ENCODE measurements around the gene FUT6. TPM values are rescaled to one million over a fixed set of nuclear protein-coding genes. Genes with fewer than 3 reads are reported as not detected.

Gene FUT6
- total and polyA plus RNA-seq, 2 donors from 2014 or later: 13.0 to 58.4 TPM

DNA sequence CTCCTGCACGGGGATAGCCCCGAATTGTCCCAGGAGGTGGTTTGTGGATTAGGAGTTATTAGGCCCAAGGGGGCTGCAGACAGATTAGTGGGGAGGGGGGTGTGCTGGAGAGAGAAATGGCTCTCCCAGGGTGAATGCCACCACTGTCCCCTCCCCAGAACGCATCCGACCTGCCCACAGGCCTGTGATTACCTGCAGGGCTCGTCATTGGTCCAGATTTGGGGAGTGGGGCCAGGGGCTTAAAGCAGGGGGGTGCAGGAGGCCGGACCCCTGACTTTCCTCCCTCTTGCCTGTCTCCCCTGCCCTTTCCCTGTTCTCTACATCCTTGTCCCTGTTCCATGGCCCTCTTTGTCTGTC, 33.4 kb downstream of the FUT6 start:
- no peak for FAIRE-seq
- no peaks in the 10 kb centered on the region for H3K27me3 ChIP-seq (ENCODE audit: control insufficient read depth, insufficient read depth, low read length)
- TF ChIP-seq, protein P1, sequence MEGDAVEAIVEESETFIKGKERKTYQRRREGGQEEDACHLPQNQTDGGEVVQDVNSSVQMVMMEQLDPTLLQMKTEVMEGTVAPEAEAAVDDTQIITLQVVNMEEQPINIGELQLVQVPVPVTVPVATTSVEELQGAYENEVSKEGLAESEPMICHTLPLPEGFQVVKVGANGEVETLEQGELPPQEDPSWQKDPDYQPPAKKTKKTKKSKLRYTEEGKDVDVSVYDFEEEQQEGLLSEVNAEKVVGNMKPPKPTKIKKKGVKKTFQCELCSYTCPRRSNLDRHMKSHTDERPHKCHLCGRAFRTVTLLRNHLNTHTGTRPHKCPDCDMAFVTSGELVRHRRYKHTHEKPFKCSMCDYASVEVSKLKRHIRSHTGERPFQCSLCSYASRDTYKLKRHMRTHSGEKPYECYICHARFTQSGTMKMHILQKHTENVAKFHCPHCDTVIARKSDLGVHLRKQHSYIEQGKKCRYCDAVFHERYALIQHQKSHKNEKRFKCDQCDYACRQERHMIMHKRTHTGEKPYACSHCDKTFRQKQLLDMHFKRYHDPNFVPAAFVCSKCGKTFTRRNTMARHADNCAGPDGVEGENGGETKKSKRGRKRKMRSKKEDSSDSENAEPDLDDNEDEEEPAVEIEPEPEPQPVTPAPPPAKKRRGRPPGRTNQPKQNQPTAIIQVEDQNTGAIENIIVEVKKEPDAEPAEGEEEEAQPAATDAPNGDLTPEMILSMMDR (IDR thresholded peaks at IDR 0.05; ENCODE audit: borderline replicate concordance, extremely low read depth, insufficient read depth): no peak
- no peak overlapping the region for H3K27ac ChIP-seq (ENCODE audit: low read depth in 2 of 2, low read length in 2 of 2)
- no peaks in the 10 kb centered on the region for H3K9me3 ChIP-seq (ENCODE audit: control insufficient read depth in 2 of 3, insufficient read depth in 1 of 3, low read length in 3 of 3)
- DNase-seq: no peak
- intact Hi-C loops (cut with DNase I): loop anchor here (10.0 kb wide), 1 partner anchor 89 kb away; no protein-coding TSS in a partner anchor
- no peaks in the 10 kb centered on the region for H3K36me3 ChIP-seq (ENCODE audit: control insufficient read depth in 2 of 3, insufficient read depth in 3 of 3, low read length in 3 of 3)
- H3K4me3 ChIP-seq (ENCODE audit: low read length in 3 of 3): peak overlapping the region in 1 of 3 donors; percentile 21
- H3K9ac ChIP-seq (ENCODE audit: low read length in 3 of 3): no peak overlapping the region
- peaks cover 0 to 10% (median 0%) of the 10 kb centered on the region in 3 donors for H3K4me1 ChIP-seq (ENCODE audit: control insufficient read depth in 2 of 3, insufficient read depth in 2 of 3, low read depth in 1 of 3, low read length in 3 of 3)

DNA sequence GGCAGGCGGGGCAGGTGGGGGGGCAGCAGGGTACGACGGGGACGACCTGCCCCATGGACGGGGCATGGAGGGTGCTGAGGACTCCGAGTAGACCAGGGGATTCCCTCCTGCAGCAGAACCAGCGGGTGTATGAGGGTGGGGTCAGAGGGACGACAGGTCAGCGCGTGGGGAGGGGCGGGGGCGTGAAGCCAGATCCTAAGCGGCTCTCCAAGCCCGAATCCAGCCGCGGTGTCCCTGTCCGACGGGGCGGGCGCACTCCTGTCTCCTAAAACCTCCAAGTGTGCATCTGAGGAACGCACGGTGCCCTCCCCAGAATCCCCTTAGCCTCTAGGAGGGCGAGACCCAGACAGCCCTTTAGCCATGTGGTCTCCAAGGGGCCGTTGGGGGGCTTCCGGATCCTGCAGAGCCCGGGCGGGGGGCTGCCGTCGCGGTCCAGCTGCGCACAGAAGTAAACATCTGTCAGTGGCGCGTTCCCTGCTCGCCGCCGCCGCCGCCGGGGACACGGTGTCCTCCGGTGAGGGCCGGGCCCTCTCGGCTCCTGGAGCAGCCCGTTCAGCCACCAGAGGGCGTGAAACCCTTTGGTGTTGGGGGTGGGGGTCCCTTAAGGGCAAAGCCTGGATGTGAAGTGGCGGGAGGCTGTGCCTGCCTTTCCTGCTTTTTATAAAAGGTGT, 33.9 kb downstream of the FUT6 start:
- peak; percentile 86 to 94 (median 91) for DNase-seq
- no peaks in the 10 kb centered on the region for H3K36me3 ChIP-seq (ENCODE audit: control insufficient read depth in 2 of 3, insufficient read depth in 3 of 3, low read length in 3 of 3)
- intact Hi-C loops (cut with DNase I): loop anchor here (10.0 kb wide), 1 partner anchor 89 kb away; no protein-coding TSS in a partner anchor

DNA sequence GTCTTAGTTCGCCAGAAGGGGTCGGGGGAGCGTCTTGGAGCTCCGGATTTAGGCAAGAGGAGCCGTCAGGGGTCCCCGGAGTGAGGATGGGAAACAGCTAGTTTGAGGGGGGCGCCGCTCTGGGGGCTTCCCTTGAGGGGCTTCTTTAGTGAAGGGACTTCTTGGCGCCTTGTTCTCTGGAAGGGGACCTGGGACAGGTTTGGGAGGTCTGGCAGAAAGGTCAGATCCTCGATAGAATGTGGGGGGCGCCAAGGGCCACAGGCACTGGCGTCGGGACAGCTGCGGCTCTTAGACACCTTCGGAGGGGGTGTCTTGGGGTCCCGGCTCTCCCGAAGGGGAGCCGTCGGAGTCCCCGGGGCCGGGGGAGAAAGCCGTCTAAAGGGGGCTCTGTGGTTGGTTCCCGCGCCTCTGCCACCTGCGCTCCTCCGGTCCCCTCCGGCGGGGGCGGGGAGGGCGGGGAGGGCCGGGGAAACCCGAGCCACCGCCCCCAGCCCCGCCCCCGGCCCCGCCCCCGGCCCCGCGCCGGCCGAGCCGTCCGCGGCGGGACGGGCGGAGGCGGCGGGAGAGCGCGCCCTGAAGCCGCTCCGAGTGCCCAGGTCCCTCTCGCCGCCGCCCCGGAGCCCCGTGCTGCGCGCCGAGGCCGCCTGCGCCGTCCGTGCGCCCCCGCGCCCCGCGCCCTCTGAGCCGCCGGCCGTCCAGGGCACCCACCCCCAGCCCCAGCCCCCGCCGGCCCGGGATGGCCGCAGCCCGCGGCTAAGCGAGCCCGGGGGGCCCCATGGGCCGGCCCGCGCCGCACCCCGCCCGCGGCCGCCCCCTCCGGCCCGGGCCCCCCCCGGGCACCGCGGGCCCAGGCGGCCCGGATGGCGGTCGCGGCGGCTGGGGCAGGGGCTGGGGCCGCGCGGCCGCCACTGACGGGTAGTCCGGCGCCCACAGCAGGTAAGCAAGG, 34.7 kb downstream of the FUT6 start, which contains the start of gene NRTN:
NRTN (plus strand) TSS at position 552 of the 946 bp plus-strand sequence. CDS start 19,099 bp downstream, outside the sequence.
- Histone ChIP-seq H3K27me3 (ENCODE audit: control insufficient read depth, insufficient read depth, low read length) (no peaks in the 10 kb centered on the region), H3K27ac (ENCODE audit: low read depth in 2 of 2, low read length in 2 of 2) (no peak within 1 kb of the TSS), H3K9me3 (ENCODE audit: control insufficient read depth in 2 of 3, insufficient read depth in 1 of 3, low read length in 3 of 3) (no peaks in the 10 kb centered on the region), H3K36me3 (ENCODE audit: control insufficient read depth in 2 of 3, insufficient read depth in 3 of 3, low read length in 3 of 3) (no peaks in the 10 kb centered on the region), H3K4me1 (ENCODE audit: control insufficient read depth in 2 of 3, insufficient read depth in 2 of 3, low read depth in 1 of 3, low read length in 3 of 3) (peaks cover 0 to 10% (median 0%) of the 10 kb centered on the region in 3 donors), H3K9ac (ENCODE audit: low read length in 3 of 3) (no peak within 1 kb of the TSS), H3K4me3 (ENCODE audit: low read length in 3 of 3) (peak within 1 kb of the TSS in 1 of 3 donors; percentile 21)
- intact Hi-C loops (cut with DNase I): loop anchor here (10.0 kb wide), 1 partner anchor 90 kb away; no protein-coding TSS in a partner anchor
- FAIRE-seq (no peak), DNase-seq (peak; percentile 28 to 82 (median 54))
- TF ChIP-seq, protein P1 (IDR thresholded peaks at IDR 0.05; ENCODE audit: borderline replicate concordance, extremely low read depth, insufficient read depth): no peak

More for the DNA sequence above, 33.9 kb downstream of the FUT6 start:
- FAIRE-seq: no peak
- Histone ChIP-seq H3K27ac (ENCODE audit: low read depth in 2 of 2, low read length in 2 of 2) (no peak overlapping the region), H3K9me3 (ENCODE audit: control insufficient read depth in 2 of 3, insufficient read depth in 1 of 3, low read length in 3 of 3) (no peaks in the 10 kb centered on the region), H3K9ac (ENCODE audit: low read length in 3 of 3) (no peak overlapping the region), H3K4me1 (ENCODE audit: control insufficient read depth in 2 of 3, insufficient read depth in 2 of 3, low read depth in 1 of 3, low read length in 3 of 3) (peaks cover 0 to 10% (median 0%) of the 10 kb centered on the region in 3 donors), H3K4me3 (ENCODE audit: low read length in 3 of 3) (peak overlapping the region in 1 of 3 donors; percentile 21), H3K27me3 (ENCODE audit: control insufficient read depth, insufficient read depth, low read length) (no peaks in the 10 kb centered on the region)
- TF ChIP-seq, protein P1 (IDR thresholded peaks at IDR 0.05; ENCODE audit: borderline replicate concordance, extremely low read depth, insufficient read depth): peak; percentile 63
